GOT3 (cell line): Measurements from ENCODE around the gene ABHD12.
"Not testable (repeated sequence)": the region's sequence is repeated elsewhere in the genome, so short reads cannot be mapped to it uniquely, and the experiment has no call there.

Experiments used
- DNase-seq: peaks from one replicate; lab custom pipeline; 2025; ENCODE audit warnings: mixed read lengths; lab: John Stamatoyannopoulos, UW

ABHD12 gene

DNA sequence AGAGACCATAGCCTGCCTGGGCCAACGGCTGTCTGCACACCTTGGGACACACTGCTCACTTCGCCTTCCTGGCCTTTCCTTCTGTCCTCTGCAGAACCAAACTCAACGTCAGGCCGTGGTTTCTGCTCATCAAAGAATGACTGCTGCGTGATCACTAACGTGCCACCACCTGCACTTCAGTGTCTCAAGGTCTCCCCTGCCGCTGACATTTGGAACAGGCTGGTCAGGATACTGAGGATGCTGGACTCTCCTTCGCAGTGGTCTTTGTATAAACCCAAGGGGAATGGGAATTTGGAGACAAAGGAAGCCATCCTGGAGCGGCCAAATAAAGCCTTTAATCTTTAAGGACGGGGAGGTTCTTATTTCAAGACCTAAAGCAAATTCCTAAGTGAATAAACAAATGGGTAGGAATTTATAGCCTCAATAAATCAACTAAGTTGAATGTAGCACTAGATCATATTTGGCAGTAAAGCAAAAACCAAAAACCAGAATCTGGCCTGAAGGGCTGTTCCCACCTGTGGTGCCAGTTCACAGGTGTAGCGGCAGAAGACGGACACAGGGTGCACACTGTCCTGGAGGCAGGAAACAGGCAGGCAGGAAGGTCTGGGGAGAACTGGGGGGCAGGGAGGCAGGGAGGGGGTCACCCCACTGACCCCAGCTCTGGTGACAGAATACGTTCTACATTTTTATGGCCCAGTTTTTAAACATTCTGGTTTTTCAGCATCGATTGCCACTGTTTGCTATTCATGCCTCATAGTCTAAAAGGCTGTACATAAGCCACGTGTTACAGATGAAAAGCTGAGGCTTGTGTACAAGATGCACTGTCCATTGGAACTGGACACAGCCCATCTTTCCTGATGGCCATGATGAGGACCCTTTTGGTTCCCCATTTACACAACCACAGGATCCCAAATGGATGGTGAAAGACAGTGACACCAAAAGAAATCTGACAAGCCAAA, 36.6 kb downstream of the ABHD12 start:
- no peak for DNase-seq

DNA sequence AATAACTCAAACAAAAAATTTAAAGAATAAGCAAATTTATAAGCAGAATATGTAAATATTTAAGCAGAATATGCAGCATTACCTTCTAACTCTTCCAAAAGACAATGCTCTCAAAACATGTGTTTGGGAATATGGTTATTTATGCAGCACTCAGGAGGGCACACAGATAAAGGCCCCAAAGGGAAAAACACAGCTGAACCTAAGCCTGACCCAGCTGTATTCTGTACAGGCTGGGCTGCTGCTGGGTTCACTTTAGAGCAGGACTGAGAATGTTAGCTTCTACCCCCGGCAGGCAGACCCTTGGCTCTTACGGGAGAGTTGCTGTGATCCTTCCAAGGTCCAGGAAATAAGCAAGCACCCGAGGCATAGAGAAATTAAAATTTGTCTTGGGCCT, 37.3 kb downstream of the ABHD12 start:
- DNase-seq, result no peak

DNA sequence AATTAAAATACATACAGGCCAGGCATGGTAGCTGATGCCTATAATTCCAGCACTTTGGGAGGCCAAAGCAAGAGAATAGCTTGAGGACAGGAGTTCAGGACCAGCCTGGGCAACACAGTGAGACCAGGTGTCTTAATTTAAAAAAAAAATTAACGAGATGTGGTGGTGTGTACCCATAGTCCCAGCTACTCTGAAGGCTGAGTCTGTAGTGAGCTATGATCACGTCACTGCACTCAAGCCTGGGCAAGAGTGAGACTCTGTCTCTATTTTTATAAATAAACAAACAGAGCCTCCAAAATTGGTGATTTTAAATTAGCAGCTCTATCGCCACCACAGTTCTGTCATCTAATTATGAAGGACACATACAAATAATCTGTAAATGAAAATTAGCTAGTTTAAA, 37.9 kb downstream of the ABHD12 start:
- DNase-seq, result no peak

DNA sequence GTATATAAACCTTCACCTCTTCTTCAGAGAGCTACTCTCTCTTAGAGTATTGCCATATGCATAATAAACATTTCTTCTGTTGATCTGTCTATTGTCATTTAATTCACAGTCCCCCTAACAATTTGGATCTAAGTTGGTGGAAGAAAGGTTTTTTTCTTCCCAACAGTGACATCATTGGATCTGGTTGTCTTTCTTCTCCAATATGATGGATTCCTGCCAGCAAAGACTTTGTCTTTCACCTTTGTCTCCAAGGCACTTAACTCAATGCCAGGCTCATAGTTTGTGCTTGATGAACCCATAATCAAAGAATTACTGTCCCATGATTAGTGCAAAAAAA, 39.6 kb downstream of the ABHD12 start:
- DNase-seq, result no peak

DNA sequence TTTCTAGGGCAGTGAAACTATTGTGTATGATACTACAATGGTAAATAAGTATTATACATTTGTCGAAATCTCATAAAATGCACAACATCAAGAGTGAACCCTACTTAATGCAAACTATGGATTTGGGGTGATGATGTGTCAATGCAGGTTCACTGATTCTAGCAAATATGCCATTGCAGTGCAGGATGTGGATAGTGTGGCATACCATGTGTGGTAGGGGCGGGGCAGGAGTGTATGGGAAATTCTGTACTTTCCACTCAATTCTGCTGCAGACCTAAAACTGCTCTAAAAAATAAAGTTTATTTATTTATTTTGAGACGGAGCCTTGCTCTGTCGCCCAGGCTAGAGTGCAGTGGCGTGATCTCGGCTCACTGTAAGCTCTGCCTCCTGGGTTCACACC, 44.3 kb downstream of the ABHD12 start:
- DNase-seq, result no peak

DNA sequence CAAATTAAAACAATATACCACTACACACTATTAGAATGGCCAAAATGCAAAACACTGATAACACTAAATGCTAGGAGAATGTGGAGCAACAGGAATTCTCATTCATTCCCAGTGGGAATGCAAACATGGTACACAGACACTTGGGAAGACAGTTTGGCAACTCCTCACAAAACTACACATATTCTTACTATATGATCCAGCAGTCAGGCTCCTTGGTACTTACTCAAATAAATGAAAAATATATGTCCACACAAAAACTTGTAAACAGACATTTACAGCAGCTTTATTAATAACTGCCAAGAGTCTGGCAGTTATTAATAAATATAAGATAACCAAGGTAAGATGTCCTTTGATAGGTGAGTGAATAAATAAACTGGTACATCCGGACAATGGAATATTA, 44.9 kb downstream of the ABHD12 start:
- no peak for DNase-seq

DNA sequence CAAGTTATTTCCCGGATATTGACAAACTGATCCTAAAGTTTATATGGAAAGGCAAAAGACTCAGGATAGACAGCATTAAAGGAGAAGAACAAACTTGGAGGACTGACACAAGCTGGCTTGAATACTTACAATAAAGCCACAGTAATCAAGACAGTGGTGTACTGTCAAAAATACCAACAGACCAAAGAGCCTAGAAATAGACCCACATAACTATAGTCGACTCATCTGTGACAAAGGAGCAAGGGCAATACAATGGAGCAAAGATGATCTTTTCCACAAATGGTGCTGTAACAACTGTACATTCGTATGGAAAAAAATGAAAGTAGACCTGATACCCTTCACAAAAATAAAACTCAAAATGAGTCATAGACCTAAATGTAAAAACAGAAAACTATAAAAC, 46.0 kb downstream of the ABHD12 start:
- DNase-seq, result no peak

DNA sequence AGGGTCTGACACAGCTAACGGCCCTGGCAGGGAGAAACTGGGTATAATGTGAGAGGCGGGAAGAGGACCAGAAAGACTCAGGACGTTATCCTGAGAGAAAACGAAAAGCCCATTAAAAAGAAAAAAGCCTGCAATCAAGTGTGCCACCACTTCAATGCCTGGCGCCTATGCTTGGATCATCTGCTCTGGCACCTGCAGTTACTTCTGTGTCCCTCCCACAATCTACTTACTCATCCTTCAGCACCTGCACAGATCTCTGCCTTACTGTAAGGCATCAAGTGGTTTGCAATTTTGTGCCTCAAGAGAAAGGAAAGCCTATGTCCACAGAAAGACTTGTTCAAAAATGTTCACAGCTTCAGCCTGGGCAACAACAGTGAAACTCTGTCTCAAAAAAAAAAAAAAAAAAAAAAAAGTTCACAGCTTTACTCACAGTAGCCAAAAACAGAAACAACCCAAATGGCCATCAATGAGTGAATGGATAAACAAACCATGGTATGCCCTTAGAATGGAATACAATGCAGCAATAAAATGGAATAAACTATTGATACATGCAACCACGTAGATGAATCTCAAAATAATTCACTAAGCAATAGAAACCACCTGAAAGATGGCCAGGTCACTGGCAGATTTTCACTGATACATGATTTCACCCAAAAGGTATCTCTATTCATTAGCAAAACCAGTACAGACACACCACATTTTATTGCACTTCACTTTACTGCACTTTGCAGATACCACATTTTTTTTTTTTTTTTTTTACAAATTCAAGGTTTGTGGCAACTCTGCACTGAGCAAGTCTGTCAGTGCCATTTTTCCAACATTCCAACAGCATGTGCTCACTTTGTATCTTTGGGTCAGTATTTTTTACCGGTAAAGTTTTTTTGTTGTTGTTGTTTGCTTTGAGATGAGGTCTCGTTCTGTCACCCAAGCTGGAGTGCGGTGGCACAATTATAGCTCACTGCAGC, 48.6 kb downstream of the ABHD12 start:
- DNase-seq, result no peak

DNA sequence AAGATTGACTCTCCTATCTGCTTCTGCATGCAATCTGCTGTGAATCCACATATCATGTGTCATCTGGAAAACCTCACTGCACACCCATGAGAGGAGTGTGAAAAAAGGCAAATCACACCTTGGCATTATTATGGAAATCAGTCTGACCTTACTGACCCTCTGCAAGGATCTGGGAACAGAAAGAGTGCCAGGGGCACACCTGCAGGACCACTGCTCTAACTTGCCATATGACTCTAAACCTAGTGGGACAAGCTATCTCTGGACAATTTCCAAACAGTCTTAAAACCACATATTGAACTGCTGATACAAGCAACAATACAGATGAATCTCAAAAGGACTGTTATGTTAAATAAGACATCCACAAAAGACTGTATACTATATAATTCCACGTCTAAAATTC, 50.3 kb downstream of the ABHD12 start:
- DNase-seq, result no peak

DNA sequence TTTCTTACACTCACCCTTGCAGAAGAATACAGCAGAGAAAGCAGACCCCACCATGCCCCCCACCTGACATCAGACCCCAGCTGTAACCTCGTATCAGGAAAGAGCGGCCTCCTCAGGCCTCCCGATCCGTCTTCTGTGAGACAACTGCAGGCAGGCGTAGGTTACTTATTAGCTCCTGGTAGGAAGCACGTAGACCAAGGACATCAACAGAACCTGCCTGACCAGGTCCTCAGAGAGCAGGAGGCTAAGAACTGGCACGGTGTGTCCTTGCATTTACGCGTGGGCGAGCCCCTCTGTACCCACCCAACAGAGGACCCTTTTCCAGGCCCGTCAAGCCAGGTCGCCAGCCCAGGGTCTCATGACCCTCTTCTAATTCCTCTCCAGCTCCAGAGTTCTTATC, 51.0 kb downstream of the ABHD12 start:
- DNase-seq, result no peak

DNA sequence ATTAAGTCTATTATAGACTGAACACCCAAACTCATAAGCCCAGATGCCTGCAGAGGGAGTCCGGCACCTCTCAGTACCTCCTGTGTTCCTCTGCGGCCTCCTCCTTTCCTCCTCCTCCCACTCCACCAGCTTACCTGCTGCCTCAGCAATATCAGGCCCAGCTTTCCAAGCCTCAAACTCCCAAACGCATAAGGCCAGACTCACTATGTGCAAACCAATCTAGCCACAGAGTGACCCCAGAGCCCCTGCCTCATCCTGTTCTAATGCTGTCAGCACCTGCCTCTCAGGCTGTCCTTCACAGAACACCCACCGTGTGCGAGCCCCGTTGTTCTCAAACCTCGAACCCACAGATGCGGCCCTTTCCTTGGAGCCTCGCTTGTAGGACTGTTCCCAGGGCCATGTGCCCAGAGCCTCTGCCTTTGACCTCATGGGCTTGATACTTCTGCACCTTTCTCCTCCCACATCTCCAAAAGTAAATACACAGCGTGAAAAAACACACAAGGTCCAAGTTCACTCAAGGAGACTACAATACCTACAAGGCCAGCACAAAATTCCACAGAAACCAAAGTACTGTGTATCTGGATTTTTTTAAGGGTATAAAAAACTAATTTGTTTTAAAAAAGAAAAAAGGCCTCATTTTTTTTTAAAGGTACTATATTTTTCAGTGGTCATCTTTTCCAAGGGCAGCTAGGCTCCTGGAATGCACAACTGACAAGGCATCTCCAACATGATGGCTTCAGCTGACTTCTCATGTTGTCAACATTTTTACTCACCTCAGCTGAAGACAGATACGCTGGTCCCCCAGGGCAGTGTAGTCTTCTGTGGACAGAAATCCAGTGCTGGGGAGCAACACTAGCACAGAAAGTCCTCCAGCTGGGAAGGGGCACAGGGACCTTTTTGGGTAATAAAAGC, 52.3 kb downstream of the ABHD12 start:
- no peak for DNase-seq

DNA sequence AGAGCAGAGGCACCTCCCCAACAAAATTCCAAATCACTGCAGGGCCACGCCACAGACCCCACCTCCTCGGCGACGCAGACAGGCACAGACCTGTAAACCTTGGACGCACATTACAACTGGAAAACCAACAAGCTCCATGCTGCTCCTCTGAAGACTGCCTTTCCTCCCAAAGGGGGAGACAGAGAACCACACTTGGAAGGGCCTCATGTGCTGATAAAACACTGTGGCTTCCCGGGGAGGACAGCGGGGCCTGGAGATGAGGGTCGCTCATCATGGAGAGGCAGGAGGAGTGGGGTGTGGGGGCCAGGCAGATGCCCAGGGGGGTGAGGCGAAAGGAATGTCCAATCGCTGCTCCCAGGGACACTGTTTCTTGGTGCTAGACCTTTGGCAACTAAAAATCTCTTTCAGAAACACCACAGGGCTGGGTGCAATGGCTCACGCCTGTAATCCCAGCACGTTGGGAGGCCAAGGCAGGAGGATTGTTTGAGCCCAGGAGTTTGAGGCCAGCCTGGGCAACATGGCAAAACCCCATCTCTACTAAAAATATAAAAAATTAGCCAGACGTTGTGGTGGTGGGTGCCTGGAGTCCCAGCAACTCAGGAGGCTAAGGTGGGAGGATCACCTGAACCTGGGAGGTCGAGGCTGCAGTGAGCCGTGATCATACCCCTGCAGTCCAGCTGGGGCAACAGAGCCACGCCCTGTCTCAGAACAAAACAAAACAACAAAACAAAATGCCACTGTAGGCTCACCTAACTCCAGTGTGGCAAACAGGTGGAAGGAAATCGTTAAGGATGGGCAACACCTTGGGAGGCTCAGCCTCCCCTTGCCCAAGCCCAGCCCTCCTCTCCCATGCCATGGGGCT, 53.8 kb downstream of the ABHD12 start:
- DNase-seq, result no peak

DNA sequence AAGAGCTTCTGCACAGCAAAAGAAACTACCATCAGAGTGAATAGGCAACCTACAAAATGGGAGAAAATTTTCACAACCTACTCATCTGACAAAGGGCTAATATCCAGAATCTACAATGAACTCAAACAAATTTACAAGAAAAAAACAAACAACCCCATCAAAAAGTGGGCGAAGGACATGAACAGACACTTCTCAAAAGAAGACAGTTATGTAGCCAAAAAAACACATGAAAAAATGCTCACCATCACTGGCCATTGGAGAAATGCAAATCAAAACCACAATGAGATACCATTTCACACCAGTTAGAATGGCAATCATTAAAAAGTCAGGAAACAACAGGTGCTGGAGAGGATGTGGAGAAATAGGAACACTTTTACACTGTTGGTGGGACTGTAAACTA, 55.7 kb downstream of the ABHD12 start:
- DNase-seq, result not testable (repeated sequence)

DNA sequence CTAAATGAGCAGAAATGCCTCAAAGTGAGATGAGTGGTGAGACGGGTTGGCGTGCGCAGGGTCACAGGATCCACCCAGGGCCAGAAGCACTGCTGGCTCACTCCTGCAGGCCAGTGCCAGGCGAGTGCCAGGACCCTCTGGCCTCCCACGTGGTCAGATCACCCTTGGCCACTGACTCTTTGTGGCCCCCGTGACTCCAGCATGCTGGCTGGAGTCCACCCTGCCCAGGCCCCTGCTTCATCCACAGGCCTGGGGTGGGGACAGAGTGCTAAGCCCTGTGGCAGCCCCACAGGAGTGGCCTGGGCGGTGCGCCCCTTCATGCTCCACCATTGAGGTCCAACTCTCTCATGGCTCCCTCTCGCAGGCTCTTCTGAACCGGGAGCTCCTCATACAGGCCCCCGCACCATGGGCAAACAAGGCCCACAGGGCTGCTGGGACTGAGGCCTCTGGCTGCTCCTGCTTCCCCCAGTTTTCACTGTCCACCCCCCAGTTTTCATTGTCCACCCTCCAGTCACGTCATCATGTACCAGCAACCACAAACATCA, 61.6 kb downstream of the ABHD12 start:
- no peak for DNase-seq

DNA sequence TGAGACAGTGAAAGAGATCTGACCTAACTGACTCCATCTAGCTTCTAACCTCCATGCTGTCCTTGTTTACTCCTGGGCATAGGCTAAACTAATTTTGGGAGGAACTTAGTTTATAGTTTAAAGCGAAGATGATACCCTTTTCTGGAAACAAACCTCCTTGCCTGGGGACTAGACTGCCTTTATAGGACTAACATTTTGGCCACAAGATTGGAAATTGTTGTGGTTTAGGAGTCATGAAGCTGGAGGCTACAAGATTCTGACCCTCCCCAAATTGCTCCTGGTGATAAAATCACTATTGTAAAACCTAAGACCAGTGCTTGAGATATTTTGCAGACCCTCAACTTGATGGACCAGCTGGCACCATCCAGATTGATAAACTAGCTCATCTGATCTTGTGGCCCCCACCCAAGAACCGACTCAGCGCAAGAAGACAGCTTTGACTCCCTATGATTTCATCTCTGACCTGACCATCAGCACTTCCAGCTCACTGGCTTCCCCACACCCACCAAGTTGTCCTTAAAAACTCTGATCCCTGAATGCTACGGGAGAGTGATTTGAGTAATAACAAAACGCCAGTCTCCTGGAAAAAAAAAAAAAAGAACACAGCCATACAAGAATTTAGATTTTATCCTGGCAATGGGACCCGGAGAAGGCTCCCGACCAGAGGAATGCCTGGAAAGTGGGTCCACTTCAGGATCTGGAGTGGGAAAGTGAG, 63.0 kb downstream of the ABHD12 start:
- DNase-seq, result no peak

DNA sequence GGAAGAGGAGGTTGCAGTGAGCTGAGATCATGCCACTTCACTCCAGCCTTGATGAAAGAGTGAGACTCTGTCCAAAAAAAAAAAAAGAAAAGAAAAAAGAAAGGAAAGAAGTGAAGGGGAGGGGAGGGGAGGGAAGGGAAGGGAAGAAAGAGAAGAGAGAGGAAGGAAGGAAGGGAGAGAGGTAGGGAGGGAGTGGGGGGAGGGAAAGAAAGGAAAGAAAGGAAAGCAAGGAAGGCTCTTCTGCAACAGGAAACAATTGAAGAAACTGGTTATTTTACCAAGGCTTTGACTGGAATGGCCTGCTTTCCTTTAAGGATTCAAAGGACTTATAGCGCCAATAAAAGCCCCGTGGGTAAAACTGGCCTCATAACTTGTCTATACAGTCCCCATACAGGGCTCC, 64.6 kb downstream of the ABHD12 start:
- DNase-seq, result no peak

DNA sequence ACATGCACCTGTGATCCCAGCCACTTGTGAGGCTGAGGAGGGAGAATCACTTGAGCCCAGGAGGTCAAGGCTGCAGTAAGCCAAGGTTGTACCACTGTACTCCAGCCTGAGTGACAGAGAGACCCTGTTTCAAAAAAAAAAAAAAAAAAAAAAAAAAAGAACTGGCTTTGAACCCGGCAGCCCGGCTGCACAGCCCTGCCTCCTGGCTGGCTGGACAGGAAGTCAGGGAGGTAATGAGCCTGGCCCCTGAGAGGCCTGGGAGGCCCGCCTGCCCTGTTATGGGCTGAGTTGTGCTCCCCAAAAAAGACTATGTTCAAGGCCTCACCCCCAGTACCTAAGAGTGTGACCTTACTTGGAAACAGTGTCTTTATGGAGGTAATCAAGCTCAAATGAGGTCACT, 65.6 kb downstream of the ABHD12 start:
- no peak for DNase-seq

DNA sequence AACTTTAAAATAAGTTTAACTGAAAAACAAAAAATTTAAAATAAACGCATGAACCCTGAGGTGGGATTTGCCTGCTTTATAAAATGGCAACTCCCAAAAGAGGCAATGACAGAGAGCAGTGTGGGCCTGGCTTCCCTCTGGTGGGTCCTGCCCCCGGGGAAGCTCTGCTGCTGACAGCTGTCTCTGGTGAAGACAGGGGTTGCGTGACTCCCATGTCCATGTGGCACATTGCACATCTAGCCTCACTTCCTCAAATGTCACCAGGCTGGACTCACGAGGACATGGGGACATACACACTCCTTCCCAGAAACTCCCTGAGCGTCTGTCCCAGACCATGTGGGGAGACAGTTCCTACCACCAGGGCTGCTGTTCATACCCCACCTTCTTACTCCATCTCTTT, 66.2 kb downstream of the ABHD12 start:
- no peak for DNase-seq

DNA sequence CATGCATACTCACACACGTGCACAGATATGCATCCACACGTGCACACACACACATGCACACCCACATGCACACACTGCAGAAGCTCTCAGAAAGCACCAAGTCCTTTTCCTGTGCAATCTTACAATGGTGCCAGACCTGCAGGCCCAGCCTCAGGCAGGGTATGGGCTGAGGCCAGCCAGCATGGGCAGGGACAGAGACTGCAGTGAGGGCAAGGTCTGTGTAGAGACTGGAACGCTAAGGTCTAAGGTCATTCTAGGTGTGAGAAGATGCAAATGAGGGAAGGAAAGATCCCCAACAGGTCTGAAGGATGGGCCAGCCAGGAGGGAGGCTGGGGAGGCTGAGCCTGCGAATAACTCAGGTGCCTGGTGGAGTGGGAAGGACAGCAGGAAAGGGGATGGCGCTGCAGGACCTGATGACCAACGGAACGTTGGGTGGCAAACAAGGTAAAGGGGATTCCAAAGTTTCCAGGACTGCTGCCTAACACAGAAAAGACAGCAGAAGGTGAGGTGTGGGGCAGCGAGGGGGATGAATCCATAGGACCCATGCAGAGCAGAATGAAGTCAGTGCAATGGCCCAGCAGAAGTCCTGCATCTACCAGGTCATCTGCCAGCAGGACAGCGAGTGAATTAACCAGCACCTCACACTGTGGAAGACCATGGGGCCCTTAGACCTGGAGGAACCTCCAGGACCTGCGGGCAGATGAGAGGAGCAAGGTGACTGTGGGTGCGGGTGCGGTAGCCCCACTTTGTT, 67.0 kb downstream of the ABHD12 start:
- no peak for DNase-seq
